GM21381 (cell line): Measurements from ENCODE around the gene ZNF581.

Source experiments
- ATAC-seq: cut with Tn5 transposase; IDR thresholded peaks from one replicate; pipeline ENCODE4 v1.9.1; 2021; ENCODE audit warnings: mild to moderate bottlenecking, moderate library complexity; ENCODE audit not compliant: unreplicated experiment

Gene ZNF581

DNA sequence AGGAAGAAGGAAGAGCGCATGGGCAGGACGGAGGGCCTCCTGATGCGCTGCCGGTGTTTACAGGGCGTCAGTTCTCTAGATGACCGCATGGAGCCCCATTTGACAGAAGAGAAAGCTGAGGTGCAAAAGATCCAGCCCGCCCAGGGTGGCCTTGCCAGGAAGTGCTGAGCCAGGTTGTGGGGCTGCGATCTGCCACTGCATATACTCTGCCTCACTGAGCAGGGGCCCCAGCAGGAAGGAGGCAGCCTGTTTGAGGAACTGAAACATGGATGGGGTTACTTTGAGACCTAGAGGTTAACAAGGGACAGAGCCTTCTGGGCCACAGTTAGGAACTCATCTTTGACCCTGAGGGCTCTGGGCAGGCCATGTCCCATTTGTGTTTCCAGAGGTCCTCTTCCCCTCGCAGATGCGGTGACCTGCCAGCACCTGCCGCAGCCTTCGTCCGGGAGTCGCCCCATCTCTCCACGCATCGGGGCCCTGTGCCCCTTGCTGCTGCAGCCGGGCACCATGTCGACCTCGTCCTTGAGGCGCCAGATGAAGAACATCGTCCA, 34.7 kb downstream of the ZNF581 start:
- peak; percentile 73 for ATAC-seq

DNA sequence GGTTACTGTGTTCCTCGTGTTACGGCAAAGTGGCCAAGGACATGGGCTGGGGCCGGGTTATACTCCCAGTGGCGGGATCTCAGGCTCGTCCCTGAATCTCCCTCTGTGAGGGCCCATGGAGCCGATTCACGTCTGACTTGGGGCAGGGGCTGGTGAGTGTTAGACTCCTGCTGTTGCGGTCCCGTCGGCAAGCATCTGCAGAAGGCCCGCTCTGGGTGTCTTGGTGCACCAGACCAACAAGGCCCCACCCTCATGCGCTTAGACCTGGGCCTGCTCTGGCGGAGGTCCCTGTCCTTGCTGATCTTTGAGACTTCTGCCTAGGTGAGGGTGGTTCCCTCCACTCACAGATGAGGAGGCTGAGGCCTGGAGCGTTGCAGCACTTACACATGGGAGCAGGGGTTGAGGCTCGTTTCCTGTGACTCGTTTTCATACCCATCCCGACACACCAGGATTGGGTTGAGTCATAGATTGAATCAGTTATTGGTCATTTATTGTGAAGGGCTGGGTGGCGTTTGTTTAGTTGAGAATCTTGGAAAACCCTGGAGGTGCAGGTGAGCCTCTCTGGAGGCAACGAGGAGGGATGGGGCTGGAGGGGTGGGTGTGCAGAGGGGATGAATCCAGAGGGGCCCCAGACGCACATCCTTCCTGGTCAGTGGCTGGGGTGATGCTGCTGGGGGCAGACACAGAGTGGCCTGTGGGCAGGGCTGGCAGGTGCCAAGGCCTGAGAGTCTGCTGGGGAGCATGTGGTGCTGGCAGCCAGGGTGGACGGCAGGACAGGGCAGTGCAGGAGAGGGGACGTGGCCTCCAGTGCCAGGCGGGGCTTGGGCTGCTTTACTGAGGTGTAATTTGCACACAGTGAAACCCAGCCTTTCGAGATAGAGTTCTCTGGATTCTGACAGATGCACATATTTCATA, 36.2 kb downstream of the ZNF581 start:
- no peak for ATAC-seq

DNA sequence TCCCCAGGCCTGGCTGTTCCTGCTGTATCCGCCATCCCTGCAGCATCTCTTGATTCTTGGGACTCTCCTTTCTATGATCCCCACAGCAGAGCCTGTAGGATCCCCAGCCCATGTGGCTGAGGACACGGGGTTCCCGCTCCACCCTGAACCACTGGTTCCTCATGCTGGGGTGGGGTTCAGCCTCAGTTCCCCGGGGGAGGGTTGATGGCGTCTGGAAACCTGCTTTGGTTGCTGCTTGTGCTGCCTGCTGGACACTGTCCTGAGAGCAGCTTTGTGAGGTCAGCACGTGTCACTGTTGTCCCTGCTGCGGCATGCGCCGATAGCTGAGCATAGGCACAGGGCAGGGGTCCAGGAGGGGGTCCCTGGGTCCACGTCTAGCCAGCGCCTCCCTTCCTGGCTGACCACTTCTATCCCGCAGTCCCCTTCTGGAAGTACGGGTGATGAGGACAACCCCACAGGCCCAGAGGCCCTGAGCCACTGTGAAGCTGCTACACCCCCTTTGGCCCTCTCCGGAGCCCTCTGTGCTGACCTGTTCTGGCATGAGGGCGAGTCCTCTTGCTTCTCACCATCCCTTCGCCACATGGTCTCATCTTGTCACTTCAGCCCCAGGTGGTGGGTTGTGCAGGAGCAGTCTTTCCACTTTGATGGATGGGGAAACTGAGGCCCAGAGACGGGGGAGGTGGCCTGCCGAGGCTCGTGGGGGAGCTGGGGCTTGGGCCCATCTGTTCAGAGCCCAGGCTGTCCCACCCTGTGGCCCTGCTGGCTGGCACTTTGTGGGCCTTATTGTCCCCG, 37.1 kb downstream of the ZNF581 start:
- ATAC-seq: no peak

DNA sequence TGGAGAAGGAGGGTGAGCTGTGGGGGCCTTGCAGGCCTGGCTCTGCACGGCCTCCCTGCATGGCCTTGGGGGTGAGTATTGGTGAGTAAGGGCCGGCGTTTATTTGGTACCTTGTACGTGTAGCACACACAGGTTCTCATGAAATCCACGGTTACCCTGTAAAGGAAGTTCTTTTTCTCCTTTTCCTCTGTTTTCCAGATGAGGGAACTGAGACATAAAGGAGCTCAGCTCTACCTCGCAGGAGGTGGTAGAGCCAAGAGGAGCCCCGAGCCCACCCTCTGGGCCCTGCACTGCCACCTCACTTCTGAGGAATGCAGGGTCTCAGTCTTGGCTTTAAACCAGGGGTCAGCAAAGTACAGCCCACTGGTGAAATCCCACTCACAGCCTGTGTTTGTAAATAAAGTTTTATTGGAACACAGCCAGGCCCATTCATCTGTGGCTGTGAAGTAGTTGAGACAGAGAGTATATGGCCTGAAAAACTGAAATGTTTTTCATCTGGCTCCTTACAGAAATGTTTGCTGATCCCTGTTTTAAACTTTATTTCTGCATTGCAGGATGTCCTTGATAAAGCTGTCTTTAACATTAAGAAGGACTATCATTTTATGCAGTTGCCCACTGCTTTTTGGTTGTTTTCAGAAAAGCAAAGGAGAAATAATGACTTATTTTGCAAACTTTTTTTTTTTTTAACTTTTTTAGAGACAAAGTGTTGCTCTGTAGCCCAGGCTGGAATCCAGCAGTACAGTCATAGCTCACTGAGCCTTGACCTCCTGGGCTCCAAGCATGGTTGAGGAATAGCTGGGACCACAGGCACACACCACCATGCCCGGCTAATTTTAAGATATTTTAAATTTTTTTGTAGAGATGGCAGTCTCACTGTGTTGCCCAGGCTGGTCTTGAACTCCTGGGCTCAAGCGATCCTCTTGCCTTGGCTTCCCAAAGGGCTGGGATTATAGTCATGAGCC, 38.0 kb downstream of the ZNF581 start:
- no peak for ATAC-seq

DNA sequence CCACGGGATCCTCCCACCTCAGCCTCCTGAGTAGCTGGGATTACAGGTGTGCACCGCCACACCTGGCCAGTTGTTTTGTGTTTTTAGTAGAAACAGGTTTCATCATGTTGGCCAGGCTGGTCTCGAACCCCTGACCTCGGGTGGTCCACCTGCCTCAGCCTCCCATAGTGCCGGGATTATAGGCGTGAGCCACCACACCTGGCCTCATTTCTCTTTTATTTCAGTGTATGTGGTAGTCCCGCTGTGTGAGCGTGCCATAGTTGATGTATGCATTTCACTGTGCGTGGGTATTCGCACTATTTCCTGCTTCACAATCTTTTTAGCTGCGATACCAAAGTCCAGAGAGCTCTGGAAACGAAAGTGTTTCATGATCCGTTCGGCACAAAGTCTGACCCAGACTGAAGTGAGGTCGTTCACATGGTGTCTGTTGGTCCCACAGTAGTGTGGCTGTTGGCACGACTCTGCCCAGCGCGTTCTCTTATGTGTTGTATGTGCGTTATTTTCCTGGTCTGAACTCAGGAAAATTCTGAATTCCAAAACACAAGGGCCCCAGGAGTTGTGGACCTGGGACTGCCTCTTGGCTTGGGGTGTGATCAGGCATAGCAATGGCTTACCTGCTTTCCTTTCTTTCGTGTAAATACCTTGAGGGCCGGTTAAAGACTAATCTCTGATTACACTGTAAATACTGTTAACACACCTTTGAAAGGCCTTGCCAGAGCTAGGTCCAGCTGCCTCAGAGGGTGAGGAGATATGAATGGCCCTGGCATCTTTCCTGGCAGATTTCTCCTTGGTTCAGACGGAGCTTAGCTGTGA, 40.2 kb downstream of the ZNF581 start:
- ATAC-seq: no peak

DNA sequence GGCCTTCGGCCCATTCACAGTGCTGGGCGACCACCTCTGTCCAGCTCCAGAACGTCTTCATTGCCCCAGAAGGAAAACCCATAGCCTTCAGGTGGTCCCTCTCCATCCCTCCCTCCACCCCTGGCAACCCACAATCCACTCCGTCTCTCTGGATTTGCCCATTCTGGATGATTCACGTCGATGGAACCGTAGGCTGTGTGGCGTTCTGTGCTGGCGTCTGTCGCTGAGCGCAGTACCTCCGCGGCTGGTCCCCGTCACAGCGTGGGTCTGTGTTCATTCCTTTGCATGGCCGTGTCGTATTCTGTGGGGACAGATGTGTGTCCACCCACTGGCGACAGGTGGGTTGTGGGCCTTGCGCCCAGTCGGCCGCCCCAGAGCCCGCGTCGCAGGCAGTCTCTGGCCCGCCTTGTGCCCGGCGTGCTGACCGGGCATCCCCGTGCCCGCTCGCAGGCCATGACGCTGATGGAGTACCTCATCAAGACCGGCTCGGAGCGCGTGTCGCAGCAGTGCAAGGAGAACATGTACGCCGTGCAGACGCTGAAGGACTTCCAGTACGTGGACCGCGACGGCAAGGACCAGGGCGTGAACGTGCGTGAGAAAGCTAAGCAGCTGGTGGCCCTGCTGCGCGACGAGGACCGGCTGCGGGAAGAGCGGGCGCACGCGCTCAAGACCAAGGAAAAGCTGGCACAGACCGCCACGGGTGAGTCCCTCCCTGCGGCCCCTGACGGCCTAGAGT, 41.7 kb downstream of the ZNF581 start:
- ATAC-seq: no peak

DNA sequence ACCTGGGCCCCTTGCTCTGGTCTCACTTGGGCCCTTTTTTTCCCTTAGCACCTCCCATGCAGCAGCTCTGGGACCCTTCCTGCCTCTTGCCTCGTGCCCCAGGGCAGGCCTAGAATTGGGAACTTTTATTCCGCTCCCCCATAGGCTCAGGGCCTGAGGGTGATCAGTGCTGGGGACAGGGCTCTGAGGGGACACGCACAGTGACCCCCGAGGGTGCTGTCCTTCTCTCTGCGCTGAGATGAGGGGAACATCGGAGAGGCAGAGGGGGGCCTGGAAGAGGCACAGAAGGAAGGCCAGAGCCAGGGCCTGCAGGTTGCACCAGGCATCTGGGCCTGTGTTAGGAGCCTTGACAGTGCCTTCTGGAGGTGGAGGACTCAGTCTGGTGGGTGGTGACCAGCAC, 42.3 kb downstream of the ZNF581 start:
- ATAC-seq: no peak

DNA sequence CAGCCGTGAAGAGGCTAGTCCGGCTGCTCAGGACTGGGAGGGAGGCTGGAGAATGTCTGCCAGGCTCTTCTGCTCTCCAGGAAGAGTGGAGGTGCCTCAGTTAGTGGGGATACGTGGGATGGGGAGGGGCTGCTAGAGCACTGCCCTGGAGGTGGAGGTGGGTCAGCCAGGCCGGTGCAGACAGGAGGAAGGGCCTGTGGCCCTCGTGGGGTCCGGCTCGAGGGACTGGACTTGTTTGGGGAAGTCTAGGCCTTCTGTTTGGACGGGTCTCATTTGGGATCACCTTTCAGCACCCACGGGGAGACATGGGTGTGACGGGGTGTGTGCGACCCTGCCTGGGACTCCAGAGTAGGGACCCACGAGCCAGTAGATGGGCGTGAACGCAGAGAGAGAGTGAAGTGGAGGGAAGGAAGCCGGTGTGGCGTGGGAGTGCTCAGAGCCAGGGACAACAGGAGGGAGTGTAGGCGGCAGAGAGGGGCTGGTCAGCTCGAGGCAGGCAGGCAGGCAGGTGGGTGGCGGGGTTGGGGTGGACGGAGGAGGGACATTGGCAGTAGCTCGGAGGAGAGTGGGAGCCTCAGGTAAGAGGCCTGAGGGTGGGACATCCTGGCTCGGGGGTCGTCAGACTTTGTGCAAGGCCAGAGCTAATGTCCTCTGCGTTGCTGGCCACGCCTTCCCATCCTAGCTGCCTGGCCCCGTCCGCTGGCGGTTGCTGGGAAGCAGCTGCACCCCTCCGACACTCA, 43.0 kb downstream of the ZNF581 start:
- no peak for ATAC-seq

DNA sequence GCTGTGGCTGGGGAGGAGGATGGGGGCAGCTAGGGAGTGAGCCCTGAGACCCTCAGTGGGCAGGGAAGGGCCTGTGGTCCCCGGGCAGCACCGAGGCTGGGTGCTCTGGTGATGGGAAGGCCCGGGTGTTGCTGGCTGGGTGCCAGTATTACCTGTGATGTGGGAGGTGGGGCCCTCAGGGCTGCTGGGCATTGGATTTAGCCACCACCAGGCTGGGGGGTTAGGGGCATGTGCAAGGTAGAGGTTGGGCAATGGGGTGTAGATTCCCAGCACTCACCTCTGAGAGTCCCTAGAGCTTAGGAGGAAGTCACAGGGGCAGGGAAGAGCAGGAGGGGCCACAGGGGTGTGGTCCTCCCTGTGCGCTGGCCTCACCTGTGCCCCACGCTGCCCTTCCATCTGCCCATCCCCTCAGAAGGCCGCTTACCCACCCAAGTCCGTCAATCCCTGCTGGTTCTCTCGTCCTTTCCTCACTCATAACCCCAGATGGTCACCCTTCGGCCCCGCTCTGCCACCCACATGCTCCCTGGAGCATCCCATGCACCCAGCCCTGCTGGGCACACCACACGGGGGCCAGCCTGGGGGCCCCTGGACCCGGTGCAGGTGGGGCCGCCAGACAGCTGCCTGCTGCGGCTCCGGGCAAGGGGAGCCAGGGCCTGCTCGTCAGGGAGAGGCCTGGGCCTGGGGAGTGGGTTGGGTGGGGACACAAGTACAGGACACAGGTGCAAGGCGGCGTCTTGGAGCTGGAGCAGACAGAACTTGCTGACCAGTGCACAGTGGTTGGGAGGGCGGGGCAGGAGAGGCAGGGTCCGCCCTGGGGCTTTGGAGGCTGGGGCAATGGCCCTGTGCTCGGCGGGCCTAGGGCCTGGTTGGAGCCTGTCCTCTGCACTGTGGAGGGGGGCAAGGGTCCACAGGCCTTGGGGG, 44.1 kb downstream of the ZNF581 start:
- ATAC-seq: no peak

DNA sequence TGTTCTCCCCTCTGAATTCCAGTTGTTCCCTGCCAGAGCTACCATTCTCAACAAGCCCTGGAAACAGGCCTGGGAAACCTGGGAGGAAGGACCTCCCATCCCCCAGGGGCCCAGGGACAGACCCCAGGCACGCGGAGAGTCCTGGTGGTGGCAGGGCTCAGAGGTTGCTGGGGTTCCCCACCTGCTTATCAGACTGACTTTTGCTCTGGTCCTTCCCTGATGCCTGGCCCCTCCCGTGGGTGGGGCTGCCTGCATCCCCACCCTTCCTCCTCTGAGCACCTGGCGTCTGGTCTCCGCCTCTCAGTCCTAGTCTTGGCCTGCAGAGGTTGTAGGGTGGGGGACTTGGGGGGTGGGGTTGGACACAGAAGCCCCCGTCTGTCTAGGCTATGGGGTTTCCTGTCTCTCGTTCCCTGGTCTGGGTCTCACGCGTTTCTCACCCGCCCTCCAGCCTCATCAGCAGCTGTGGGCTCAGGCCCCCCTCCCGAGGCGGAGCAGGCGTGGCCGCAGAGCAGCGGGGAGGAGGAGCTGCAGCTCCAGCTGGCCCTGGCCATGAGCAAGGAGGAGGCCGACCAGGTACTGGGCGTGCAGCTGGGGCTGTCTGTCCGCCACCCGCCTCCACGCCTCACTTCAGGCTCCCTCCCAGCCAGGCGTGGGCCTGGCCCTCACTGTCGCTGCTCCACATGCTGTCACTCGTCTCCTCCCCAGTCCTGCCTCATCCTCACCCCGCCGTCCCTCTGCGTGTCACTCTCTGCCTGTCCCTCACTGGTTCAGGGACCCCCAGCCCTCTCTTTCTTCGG, 45.2 kb downstream of the ZNF581 start:
- ATAC-seq: no peak

DNA sequence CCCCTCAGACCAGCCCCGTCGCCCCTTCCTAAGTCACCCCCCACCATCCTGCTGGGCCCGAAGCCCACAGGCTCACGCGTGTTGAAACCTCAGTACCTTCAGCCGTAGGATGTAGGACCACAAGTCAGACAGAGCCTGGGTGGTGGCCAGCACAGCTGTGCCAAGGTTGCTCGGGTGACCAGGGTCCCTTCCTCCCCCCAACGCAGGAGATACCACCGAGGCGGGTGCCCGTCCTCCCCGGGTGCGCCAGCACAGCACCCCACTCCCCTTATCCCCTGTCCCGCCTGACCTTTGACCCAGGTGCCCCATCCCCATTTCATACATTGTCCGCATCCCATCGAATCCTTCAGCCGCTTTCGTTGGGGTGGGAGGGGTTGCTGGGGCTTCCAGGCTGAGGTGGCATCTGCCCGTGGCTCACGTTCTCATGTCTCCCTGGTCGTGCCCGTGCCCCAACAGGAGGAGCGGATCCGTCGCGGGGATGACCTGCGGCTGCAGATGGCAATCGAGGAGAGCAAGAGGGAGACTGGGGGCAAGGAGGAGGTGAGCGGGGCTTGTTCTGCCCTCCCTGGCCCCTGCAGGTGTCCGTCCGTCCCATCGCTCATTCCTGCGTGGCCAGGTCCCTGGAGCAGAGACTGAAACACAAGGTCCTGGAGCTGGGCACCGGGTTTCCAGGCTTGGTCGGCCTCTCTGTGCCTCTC, 46.1 kb downstream of the ZNF581 start:
- ATAC-seq: no peak

DNA sequence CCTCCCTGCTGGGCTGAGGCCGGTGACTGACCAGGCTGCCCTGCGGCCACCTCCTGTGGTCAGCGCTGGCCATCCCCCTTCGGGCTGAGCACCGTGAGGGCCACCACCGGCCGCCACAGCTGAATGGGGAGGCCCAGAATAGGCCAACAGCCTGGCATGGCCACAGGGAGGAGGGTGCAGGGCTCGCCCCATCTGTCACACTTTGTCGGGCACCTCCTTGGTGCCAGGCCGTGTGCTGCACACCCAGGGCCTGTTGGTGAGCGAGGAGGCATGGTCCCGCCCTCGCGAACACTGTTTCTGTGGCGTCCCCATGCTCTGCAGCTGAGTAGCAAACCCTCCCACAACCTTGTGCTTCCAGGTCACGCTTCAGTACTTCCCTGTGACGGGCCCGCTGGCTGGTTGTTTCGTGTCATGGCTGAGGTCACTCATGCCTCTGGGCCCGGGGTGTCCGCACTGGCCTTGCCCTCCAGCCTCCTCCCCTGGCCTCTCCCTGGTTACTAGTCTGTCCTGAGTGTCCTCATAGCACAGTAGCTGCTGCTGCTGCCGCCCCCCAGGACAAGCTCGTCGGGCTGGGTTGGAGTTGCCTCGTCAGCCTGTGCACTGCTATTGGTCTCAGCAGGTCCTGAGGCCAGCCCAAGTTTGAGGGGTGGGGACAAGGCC, 46.8 kb downstream of the ZNF581 start:
- no peak for ATAC-seq

DNA sequence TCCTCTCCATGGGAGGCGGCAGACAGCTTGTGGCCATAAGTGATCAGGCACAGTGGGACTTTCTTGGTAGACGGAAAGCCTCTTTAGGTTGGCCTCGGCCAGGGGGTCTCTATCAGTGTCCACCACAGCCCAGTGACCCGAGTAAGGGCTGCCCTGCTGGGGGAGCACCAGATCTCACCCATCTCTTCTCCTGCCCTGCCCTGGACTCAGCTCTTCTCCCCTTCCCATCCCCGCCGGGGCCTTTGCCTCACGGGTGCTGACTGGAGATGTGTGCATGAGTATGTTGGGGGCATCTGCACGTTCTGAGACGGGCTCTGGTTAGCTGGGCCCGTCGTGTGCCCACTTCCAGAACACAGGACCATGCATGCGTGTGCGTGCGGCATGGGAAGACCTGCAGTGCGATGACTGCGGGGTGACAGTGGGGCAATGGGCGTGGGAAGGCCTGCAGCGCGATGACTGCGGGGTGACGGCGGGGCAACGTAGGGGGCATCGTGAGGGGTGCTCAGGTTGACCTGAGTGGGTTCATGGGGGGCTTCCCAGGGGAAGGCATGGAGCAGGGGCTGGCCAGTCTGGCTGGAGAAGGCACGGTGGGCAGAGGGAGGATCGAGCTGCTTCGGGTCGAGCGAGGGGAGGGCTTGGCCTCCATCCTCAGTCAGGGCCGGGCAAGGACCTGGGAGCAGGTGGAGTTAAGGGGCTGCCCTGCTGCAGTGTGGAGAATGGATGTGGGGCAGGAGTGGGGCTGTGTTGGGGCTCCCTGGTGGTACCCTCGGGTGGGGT, 47.5 kb downstream of the ZNF581 start:
- ATAC-seq: no peak

DNA sequence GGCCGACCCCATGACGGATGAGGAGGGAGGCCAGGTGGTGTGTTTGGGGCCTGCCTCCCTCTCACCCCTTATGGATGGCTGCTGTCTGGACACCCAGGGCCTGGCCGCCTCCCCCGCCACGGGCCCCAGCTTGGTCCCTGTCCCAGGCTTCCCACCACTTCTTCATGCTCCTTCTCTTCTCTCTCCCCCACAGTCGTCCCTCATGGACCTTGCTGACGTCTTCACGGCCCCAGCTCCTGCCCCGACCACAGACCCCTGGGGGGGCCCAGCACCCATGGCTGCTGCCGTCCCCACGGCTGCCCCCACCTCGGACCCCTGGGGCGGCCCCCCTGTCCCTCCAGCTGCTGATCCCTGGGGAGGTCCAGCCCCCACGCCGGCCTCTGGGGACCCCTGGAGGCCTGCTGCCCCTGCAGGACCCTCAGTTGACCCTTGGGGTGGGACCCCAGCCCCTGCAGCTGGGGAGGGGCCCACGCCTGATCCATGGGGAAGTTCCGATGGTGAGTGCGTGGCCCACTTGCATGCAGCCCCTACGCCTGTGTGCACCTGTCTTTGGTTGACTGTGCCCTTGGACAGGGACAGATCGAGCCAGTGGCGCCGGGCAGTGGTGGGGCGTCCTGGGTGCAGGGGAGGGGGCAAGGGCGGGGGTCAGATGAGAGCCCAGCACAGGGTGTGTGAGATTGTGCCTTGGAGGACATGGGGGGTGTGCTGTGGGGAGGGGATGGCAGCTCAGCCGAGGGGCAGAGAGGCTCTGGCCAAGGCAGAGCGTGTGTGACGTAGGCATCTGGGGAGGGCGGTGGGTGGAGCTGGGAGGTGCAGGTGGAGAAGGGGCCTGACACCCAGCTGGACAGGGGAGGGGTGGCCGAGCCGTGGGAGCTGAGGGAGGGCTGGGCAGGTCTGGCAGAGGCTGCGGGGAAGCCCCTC, 48.4 kb downstream of the ZNF581 start:
- no peak for ATAC-seq
